ENCODE measurements around the gene BSCL2.
A peak's percentile ranks its signal among the peaks of the same experiment; 100 is the strongest.
"Not testable (repeated sequence)": the region's sequence is repeated elsewhere in the genome, so short reads cannot be mapped to it uniquely, and the experiment has no call there.

BSCL2 gene

GRCh38 chr11:62707277-62707861 is at the start of gene BSCL2, which contains the start of gene GNG3:
Gene BSCL2, minus strand, starts transcription at chr11:62707424. Its CDS starts 229 bp downstream, at chr11:62707195.
Gene GNG3, plus strand, starts transcription at chr11:62707676. Its CDS starts 620 bp downstream, at chr11:62708296.
- DNase-seq (ENCODE audit: low spot score): no peak

- DNase-seq (ENCODE audit: low spot score): no peak
Observed at GRCh38 chr11:62755086-62755615, 47.9 kb upstream of the BSCL2 start.

DNA sequence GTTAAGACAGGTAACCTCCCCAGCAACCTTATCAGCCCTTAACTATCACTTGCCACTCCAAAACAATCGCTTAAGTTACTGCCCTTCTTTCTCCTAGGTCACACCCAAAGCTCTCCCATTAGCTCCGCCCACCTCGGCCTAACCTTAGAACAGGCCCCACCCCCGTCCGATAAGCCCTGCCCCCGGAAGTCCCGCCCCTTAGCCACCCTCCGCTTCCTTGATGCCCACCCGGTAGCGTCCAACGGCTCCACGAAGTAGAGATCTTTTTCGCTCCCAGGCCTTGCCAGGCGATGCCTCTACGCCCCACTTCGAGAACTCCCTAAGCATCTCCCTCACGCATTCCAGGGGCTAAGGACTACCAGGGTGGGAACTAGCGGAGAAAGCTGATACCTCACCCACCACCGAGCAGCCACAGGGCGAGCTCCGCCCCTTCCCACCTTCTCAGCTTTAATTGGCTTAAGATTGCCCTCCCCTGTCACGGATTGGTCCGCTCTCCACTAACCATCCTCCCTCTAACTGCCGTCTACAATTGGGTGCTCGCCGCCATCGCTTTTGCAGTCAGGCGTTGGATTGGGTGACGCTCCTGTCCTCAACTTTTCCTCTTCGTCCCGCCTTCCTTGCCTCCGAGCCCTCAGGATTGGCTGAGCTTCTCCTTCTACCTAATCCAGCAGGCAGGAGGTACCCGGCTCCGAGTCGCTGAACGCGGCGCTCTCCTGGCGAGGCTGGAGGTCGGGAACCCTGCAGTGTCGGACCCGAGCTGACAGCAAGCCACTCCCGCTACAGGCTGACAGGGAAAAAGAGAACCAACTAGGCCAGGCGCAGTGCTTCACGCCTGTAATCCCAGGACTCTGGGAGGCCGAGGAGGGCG is 46.7 kb upstream of the BSCL2 start, which contains the start of gene ZBTB3:
TSS of gene ZBTB3 (minus strand) at position 425 of the 868 bp plus-strand sequence. CDS start 496 bp downstream, outside the sequence.
- DNase-seq (ENCODE audit: low spot score): peak; percentile 99

GRCh38 chr11:62752994-62753735 is 45.9 kb upstream of the BSCL2 start:
- no peak for DNase-seq (ENCODE audit: low spot score)

- DNase-seq (ENCODE audit: low spot score): no peak
Observed at GRCh38 chr11:62752177-62752785, 45.1 kb upstream of the BSCL2 start.

DNA sequence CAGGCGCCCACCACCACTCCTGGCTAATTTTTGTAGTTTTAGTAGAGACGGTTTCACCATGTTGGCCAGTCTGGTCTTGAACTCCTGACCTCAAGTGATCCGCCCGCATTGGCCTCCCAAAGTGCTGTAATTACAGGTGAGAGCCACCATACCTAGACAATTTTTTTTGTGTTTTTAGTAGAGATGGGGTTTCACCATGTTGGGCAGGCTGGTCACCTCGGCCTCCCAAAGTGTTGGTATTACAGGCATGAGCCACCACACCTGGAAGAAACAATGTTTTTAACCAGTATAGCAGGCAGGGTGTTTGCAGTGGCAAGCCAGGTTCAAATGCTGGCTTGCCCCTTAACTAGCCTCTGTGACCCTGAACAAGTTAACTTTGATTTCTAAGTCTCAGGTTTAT is 42.7 kb upstream of the BSCL2 start:
- not testable (repeated sequence) for DNase-seq (ENCODE audit: low spot score)

- no peak for DNase-seq (ENCODE audit: low spot score)
Observed at GRCh38 chr11:62747475-62748160, 40.4 kb upstream of the BSCL2 start.

GRCh38 chr11:62737196-62737595 is 30.0 kb upstream of the BSCL2 start:
- no peak for DNase-seq (ENCODE audit: low spot score)

DNA sequence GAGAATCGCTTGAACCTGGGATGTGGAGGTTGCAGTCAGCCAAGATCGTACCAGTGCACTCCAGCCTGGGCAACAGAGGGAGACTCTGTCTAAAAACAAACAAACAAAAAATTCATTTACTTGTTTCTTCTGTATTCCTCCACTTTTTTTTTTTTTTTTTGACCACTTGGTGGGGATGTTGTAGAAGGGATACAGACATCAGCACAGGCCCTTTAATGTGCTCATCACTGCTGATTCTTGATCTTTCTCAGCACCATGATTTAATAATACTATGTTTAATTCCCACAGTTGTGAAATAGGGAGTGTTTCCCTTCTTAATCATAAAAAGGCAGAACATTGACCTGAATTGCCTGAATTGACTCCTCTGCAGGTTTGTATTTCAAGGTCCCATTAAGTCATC is 25.6 kb upstream of the BSCL2 start:
- no peak for DNase-seq (ENCODE audit: low spot score)

GRCh38 chr11:62730076-62730475 is 22.9 kb upstream of the BSCL2 start:
- not testable (repeated sequence) for DNase-seq (ENCODE audit: low spot score)

- DNase-seq (ENCODE audit: low spot score): peak; percentile 83
Observed at GRCh38 chr11:62728171-62728988, 21.2 kb upstream of the BSCL2 start, which contains the start of gene TTC9C. Gene TTC9C, plus strand, starts transcription at chr11:62728486. Its CDS starts 363 bp downstream, at chr11:62728849.

- peak; percentile 92 for DNase-seq (ENCODE audit: low spot score)
Observed at GRCh38 chr11:62727872-62728170, 20.6 kb upstream of the BSCL2 start.

DNA sequence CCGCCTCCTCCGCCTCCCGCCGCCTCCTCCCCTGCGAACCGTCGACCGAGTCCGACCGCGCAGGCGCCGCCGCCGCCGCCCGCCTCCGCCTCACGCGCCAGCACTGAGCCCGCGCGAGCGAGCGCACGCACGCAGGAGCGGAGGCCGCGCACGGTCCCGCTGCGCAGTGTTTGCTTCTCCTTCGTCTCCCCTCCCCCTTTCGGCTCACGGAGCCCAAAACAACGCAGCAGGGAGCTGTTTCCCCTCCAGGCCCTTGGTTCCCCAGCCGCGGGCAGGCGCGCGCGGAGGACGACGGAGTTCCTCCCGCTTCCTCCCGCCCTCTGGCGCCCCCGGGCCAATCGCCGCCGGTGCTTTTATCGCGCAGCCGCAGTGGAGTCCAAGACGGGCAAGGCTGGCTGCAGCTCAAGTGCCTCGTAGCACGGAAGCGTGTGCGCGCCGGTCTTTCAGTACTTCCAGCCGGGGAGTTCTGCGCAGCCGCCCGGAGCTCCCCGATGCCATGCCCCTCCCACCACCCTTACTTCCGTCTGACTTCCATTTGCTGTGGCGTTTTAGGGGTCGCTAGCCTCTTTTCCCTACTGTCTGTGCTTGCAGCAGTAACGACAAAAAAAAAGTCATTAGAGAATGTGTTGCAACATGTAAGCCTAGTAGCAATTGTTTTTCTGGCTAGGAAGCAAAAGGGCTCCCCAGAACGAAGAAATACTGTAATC is 20.1 kb upstream of the BSCL2 start, which contains the start of gene HNRNPUL2:
TSS of gene HNRNPUL2 (minus strand) at position 293 of the 707 bp plus-strand sequence. CDS start 301 bp downstream, outside the sequence.
- DNase-seq (ENCODE audit: low spot score): peak; percentile 99

- no peak for DNase-seq (ENCODE audit: low spot score)
Observed at GRCh38 chr11:62726915-62727164, 19.6 kb upstream of the BSCL2 start.

DNA sequence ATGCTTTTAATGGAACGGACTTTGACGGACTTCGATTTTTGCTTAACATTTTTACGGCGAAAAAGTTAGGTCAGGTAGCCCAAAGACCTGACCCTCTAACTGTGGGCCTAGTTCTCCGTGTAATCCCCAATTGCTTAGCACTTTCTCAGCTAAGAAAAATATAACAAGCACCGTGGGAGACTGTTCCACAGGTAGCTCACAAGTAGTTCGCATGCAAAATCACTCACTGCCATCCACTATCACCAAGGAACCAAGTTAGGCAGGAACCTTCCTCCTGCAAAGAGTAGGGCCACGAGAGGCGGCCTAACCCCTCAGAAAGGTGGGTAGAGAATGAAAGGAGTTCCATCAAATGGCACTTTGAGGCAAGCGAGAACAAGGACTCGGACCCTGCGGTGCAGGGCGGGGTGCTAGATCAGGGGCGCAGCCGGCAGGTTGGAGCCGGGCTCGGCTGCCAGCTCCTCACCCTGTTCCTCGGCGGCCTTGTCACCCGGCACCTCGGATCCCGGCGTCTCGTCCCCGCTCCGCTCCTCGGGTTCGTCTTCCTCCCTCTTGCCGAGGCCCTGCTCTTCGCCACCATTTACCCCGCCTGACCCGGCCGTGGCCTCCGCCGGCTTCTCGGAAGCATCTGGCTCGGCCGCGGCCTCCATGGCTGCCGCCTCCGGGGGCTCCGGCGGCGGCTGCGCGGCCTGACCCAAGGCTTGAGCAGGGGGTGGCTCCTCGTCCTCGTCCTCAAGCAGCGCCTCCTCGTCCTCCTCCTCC is 19.1 kb upstream of the BSCL2 start:
- no peak for DNase-seq (ENCODE audit: low spot score)

DNA sequence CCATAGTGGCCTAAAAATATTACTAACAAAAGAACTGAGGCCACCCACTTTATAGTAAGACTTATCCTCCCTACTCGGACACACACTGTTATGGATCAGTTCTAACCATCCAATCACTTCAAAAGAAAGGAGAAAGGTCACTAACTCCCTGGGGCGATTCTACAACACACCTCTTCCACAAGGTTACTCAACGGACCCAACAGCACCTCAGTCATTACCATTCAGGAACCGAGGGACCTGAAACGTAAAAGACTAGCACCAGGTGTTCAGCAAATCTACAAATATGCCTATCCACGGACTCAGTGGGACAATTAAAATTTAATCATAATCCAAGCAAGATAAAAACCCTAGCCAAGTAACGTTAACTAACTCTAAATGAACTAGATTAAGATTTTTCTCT is 18.4 kb upstream of the BSCL2 start:
- no peak for DNase-seq (ENCODE audit: low spot score)

GRCh38 chr11:62724171-62724570 is 16.9 kb upstream of the BSCL2 start:
- no peak for DNase-seq (ENCODE audit: low spot score)

- no peak for DNase-seq (ENCODE audit: low spot score)
Observed at GRCh38 chr11:62721994-62722393, 14.8 kb upstream of the BSCL2 start.
